Epithelial cell of proximal tubule (primary cell): ENCODE results near the gene AKR1C8. TPM values are rescaled to one million over a fixed set of nuclear protein-coding genes. Genes with fewer than 3 reads are reported as not detected.
"Not testable (repeated sequence)": the region's sequence is repeated elsewhere in the genome, so short reads cannot be mapped to it uniquely, and the experiment has no call there.

Experiments used
- DNase-seq: peaks from one replicate; pipeline ENCODE4 v3.0.0-alpha.2; 2011; ENCODE audit warnings: low read depth
- H3K4me3 ChIP-seq: 2 replicates; pipeline ENCODE4 v1.5.1; 2011; ENCODE audit warnings: low read depth, mild to moderate bottlenecking, low read length
- total RNA-seq: library from RNA; depleted of rRNA; stranded (reverse); fragments of >200 nt; gene quantifications from 2 replicates; pipeline ENCODE4 v1.2.3, GENCODE V29; 2015
- TF ChIP-seq, protein P1 (sequence below): conservative IDR thresholded peaks from 2 replicates; pipeline ENCODE4 v1.5.1; 2012; ENCODE audit warnings: low read depth, mild to moderate bottlenecking, low read length

Gene AKR1C8
- total RNA-seq, 1 donor from 2014 or later, result not detected

DNA sequence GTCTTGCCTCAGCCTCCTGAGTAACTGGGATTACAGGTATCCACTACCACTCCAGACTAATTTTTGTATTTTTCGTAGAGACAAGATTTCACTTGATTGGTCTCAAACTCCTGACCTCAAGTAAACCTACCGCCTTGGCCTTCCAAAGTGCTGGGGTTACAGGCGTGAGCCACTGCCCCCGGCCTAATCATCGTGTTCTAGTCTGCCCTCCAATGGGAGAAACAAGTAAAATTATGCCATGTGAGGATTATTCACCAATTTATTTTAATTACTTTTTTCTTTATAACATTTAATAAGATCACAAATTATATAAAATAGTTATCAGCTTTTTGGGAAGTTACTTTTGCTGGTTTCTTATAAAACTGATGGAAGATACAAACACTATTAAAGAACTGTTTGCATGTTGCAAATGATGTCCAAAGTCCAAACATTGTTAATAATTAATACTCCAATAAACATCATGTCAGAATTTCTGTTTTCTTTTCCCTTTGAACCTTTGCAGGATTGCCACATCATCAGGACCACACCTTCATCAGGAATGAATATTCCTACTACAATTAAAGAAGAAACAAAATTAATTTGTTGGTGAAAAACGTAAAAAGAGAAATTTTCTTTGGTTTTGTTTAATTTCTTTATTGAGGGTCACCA lies 10.9 kb upstream of the AKR1C8 start:
- no peak overlapping the region for H3K4me3 ChIP-seq
- TF ChIP-seq, protein P1, sequence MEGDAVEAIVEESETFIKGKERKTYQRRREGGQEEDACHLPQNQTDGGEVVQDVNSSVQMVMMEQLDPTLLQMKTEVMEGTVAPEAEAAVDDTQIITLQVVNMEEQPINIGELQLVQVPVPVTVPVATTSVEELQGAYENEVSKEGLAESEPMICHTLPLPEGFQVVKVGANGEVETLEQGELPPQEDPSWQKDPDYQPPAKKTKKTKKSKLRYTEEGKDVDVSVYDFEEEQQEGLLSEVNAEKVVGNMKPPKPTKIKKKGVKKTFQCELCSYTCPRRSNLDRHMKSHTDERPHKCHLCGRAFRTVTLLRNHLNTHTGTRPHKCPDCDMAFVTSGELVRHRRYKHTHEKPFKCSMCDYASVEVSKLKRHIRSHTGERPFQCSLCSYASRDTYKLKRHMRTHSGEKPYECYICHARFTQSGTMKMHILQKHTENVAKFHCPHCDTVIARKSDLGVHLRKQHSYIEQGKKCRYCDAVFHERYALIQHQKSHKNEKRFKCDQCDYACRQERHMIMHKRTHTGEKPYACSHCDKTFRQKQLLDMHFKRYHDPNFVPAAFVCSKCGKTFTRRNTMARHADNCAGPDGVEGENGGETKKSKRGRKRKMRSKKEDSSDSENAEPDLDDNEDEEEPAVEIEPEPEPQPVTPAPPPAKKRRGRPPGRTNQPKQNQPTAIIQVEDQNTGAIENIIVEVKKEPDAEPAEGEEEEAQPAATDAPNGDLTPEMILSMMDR, result peak; percentile 9
- no peak for DNase-seq

DNA sequence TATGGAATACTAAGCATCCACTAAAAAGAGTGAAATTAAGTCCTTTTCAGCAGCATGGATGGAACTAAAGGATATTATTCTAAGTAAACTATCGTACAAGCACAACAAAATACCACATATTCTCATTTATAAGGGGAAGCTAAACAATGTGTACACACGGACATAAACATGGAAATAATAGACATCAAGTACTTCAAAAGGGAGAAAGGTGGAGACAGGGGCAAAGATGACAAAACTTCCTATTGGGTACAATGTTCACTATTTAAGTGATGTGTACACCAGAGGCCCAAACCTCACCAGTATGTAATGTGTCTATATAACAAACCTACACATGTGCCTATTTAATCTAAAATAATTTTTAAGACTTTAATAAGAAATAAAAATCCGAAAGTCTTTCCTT lies 9.5 kb upstream of the AKR1C8 start:
- no peak overlapping the region for H3K4me3 ChIP-seq
- DNase-seq, result no peak
- TF ChIP-seq, protein P1, result no peak

DNA sequence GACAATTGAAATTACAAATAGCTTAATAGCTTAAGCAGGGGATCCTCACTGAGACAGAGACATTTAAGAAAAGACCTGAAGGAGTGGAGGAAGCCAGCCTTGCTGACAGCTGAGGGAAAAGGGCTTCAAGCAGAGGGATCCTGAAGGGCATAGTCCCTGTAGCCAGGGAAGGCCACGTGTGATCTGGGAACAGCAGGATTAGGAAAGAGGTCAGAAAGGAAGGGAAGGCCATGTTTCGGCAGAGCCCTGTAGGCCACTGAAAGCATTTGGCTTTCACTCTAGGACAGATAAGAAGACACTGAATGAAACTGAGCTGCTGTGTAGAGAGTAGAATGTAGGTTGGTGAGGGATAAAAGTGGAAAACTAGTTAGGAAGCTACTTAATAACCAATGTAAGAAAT lies 3.4 kb upstream of the AKR1C8 start:
- TF ChIP-seq, protein P1, result no peak
- no peak overlapping the region for H3K4me3 ChIP-seq
- DNase-seq, result no peak

DNA sequence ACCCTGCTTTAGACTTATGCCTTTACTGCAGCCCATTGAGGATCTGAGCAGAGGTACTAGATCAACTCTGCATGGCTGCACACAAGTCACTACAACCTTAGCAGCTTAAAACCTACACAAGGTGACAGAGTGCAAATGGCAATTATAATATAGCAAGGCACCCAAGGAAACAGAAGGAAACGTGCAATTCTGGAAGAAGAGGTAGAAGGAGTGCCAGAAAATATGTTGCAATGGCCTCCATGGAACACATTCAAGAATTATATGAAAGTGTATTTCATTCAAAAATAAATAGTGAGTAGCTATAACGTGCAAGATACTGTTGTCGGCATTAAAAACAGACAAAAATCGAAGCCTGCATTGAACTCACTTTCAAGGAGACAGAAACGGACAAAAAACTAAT lies 2.9 kb upstream of the AKR1C8 start:
- H3K4me3 ChIP-seq, result no peak overlapping the region
- DNase-seq, result no peak
- TF ChIP-seq, protein P1, result no peak

DNA sequence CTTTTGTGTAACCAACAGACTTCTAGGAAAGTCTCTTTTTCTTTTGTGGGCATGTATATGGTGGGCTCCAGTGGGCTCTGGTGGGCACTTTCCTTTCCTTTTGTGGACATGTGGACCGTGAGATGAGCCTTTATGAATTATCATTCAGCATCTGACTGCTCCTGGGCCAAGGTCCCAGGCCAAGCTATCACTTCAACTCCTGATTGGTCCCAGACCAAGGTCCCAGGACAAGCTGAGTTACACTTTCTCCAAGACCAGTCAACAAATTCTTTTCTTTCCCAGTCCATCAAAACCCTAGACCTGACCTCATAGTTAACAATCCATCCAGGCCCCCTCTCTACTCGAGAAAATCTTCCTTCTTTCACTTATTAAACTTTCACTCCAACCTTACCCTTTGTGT lies 1.0 kb downstream of the AKR1C8 start:
- DNase-seq, result no peak
- TF ChIP-seq, protein P1, result no peak

DNA sequence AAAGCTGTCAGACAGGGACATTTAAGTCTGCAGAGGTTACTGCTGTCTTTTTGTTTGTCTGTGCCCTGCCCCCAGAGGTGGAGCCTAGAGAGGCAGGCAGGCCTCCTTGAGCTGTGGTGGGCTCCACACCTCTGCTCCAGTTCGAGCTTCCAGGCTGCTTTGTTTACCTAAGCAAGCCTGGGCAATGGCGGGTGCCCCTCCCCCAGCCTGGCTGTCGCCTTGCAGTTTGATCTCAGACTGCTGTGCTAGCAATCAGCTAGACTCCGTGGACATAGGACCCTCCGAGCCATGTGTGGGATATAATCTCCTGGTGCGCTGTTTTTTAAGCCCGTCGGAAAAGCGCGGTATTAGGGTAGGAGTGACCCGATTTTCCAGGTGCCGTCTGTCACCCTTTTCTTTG lies 4.4 kb downstream of the AKR1C8 start:
- H3K4me3 ChIP-seq, DNase-seq: not testable (repeated sequence)

More for the DNA sequence above, 1.0 kb downstream of the AKR1C8 start:
- H3K4me3 ChIP-seq, result no peak overlapping the region

DNA sequence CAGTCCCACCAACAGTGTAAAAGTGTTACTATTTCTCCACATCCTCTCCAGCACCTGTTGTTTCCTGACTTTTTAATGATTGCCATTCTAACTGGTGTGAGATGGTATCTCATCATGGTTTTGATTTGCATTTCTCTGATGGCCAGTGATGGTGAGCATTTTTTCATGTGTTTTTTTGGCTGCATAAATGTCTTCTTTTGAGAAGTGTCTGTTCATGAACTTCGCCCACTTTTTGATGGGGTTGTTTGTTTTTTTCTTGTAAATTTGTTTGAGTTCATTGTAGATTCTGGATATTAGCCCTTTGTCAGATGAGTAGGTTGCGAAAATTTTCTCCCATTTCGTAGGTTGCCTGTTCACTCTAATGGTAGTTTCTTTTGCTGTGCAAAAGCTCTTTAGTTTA lies 9.4 kb downstream of the AKR1C8 start:
- DNase-seq, H3K4me3 ChIP-seq: not testable (repeated sequence)

DNA sequence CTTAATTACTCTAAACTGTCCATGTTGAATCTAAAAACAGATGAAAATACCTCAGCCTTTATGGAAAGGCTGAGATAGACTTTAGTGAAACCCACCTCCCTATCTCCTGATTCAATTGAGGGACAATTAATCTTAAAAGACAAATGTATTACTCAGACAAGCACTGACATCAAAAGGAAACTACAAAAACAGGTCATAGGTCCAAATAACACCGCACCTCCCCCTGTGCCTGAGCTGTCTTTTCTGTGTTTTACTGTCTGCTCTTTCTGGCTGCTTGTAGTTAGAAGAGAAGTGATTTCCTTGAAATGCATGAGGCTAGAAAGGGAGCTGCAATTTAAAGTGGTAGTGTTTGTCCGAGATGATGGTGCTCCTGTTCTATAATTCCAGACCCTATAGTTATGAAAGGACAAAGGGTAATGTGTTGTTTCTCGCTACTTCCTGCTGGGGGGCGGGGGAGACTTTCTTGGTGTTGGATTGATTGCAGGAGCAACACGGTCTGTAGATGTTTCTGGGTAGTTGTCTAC lies 16.0 kb downstream of the AKR1C8 start:
- H3K4me3 ChIP-seq, result no peak overlapping the region
- TF ChIP-seq, protein P1, result no peak
- no peak for DNase-seq
